ENCODE measurements around the gene GPR179.
"Not testable (repeated sequence)": the region's sequence is repeated elsewhere in the genome, so short reads cannot be mapped to it uniquely, and the experiment has no call there.

DNA sequence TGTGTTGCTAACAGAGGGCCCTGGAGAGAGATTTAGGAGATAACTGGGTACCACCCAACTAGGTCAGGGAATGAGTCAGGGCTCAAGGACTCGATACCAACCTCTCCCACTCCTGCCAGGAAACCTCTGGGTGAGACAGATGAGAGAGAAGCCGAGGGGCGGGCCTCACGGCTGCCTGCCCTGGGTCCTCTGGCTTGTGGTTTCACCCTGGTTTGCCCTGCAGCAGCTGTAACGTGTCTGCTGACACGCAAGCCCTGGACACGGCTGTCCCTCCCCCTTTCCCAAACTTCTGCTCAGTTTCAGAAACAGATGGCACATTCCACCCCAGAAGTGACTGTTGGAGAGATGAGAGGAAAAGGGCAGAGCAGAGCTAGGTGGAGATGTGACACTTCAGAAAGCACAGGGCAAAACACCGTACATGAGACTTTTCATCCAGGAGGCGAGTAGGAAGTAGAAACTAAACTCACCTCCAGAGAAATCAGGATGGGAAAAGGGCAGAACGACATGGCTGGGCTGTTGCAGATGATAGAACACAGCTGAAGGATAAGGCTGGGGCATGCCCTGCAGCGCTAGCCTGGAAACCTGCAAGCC is 57.2 kb downstream of the GPR179 start:
- not testable (repeated sequence) for TF ChIP-seq EZH2phosphoT487 (IDR thresholded peaks at IDR 0.05; ENCODE audit: insufficient read depth, low read depth); EZH2 (IDR thresholded peaks at IDR 0.05; ENCODE audit: insufficient read depth, poor library complexity, severe bottlenecking)

Measured in GM23248 (cell line).